Mesodermal cell (in vitro differentiated cells): ENCODE measurements around the gene MOB3A.

ENCODE experiments used
- H3K27ac ChIP-seq: 2 replicates; pipeline ENCODE4 v1.7.0; 2013; ENCODE audit warnings: mild to moderate bottlenecking, low read depth, low read length, moderate library complexity; ENCODE audit not compliant: severe bottlenecking
- H3K36me3 ChIP-seq: 2 replicates; pipeline ENCODE4 v1.7.1; 2013; ENCODE audit warnings: mild to moderate bottlenecking, low read length, moderate library complexity; ENCODE audit not compliant: control insufficient read depth, insufficient read depth
- H3K4me1 ChIP-seq: one replicate; pipeline ENCODE4 v1.7.1; 2013; ENCODE audit warnings: mild to moderate bottlenecking, low read length; ENCODE audit not compliant: insufficient read depth, control insufficient read depth, poor library complexity, severe bottlenecking
- H3K4me3 ChIP-seq: 2 replicates; pipeline ENCODE4 v1.7.0; 2013; ENCODE audit warnings: low read length, control low read depth, mild to moderate bottlenecking; ENCODE audit not compliant: insufficient read depth, poor library complexity, severe bottlenecking; ENCODE audit errors: extremely low read depth
- H3K9me3 ChIP-seq: 2 replicates; pipeline ENCODE4 v1.7.1; 2013; ENCODE audit warnings: mild to moderate bottlenecking, low read length, moderate library complexity; ENCODE audit not compliant: control insufficient read depth
- WGBS, 2 experiments: methylation state at CpG; one replicate each; pipeline ENCODE4 v1.1.5; 2013; ENCODE audit warnings: missing lambda C conversion rate in 2 of 2; ENCODE audit not compliant: insufficient coverage in 2 of 2; 5-methylcytosine and 5-hydroxymethylcytosine counted together

The MOB3A gene

DNA sequence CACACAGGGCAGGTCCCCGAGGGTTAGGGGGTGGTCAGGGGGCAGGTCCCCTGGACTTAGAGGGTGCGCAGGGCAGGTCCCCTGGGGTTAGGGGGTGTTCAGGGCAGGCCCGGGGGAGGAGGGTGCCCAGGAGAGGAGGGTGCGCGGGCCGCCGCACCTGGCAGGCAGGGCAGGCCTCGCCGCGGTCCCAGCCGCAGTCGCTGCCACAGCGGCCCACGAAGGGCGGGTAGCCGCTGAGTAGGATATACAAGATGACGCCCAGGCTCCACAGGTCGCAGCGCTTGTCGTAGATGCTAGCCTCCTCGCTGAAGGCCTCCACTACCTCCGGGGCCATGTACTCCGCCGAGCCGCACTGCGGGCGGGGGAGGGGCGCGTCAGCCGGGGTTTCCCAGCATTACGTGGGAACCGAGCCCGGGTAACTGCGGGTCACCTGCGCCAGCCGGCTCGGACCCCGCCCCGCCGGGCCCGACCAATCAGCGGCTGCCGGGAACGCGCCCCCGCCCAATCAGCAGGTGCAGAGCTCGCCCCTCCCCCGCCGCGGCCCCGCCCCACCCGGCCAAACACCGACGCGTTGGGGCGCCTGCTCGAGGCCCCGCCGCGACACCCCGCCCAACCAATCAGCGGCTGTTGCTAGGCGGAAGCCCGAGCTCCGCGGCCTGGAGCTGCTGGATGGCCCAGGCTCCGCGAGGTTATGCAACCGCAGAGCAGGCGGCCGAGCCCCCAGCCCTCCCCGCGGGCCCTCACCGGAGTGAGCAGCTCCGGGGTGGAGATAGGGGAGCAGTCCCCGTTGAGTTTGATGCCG lies 54.2 kb downstream of the MOB3A start:
- H3K36me3 ChIP-seq: peaks cover 56% of the 10 kb centered on the region
- 34 to 37% methylated on average over 61 to 67 of the region's 77 CpGs for WGBS, 2 experiments
- H3K4me3 ChIP-seq: no peak overlapping the region
- H3K4me1 ChIP-seq: peaks cover 19% of the 10 kb centered on the region
- H3K9me3 ChIP-seq: no peaks in the 10 kb centered on the region
- H3K27ac ChIP-seq: peak overlapping the region; percentile 16

DNA sequence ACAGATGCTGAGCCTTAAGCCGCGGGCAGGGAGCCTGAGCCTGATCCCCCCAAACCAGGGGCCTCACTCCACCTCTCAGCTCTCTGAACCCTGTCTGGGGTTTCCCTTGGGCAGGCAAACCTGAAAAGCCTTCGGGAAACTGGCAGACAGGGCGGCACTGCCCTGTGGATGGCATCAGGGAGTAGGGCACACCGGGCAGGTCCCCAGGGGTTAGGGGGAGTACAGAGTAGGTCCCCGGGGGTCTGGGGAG lies 54.8 kb downstream of the MOB3A start:
- Histone ChIP-seq H3K27ac (no peak overlapping the region), H3K4me1 (peaks cover 19% of the 10 kb centered on the region), H3K4me3 (no peak overlapping the region), H3K9me3 (no peaks in the 10 kb centered on the region), H3K36me3 (peaks cover 51% of the 10 kb centered on the region)
- WGBS, 2 experiments: 94 to 96% methylated on average over 5 of the region's 6 CpGs

DNA sequence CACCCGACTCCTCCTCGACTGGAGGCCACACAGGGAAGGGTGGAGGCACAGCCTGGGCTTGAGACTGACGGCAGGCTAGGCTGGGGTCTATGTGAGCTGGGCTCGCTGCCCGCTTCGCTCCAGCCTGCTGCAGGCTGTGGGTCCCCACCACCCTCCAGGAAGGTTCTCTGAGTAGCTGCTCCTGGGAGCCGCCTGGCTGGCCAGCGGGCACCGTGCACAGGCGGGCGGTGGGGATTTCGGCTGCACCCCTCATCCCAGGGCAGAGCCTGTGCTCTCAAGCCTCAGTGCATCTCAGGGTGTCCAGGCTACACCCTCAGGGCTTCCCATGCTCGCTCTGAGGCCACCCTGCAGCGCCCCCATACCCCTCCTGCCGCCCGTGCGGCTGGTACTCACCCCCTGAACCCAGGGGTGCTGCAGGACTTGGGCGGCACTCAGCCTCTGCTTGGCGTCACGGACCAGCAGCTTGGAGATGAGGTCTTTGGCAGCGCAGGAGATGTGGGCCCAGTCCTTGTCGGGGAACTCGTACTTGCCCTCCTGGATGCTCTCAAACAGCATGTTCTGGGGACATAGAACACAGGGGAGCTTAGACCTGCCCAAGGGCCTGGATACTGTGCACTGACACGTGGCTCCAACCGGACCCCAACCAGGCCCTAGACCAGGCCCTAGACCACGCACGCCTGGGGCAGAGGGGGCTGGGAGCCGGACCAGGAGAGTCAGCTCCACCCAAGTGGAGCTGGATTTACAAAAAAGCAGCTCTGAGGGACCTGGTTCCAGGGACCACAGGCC lies 55.3 kb downstream of the MOB3A start:
- Histone ChIP-seq H3K9me3 (peaks cover 1% of the 10 kb centered on the region), H3K27ac (no peak overlapping the region), H3K4me3 (no peak overlapping the region), H3K36me3 (peaks cover 46% of the 10 kb centered on the region), H3K4me1 (peaks cover 19% of the 10 kb centered on the region)
- 93 to 99% methylated on average over 22 to 28 of the region's 28 CpGs for WGBS, 2 experiments

DNA sequence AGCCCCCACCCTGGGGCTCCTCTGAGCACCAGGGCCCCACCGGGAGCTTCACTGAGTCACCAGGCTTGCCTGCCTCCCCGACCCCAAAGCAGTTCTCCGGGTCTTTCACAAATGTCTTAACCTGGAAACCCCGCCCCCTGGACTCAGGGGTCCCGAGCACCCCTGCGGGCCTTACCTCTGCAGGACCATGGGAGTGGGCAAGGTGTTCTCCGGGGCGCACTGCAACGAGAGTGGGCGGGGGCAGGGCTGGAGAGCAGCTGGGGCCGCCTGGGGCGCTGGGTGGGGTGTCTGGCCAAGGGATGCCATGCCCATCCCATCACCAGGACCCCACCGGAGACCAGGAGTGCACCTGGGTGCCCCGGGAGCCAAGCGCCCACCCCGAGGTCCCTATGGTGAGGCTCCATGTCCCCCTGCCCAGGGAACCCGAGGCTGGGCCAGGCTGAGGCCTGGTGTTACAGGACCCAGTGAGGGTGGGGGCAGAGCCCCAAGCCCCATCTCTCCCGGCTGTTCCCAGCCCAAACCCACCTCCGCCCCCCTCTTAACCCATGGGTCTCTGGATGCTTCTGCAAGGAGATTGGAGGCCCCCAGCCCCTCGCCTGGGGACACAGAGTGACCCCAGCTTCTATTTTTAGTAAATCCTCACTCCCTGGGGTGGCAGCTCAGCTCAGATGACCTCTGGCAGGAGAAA lies 56.0 kb downstream of the MOB3A start:
- 94 to 97% methylated on average over 16 to 19 of the region's 20 CpGs for WGBS, 2 experiments
- peaks cover 8% of the 10 kb centered on the region for H3K9me3 ChIP-seq
- H3K4me1 ChIP-seq: peaks cover 14% of the 10 kb centered on the region
- no peak overlapping the region for H3K4me3 ChIP-seq
- peaks cover 43% of the 10 kb centered on the region for H3K36me3 ChIP-seq
- H3K27ac ChIP-seq: no peak overlapping the region

DNA sequence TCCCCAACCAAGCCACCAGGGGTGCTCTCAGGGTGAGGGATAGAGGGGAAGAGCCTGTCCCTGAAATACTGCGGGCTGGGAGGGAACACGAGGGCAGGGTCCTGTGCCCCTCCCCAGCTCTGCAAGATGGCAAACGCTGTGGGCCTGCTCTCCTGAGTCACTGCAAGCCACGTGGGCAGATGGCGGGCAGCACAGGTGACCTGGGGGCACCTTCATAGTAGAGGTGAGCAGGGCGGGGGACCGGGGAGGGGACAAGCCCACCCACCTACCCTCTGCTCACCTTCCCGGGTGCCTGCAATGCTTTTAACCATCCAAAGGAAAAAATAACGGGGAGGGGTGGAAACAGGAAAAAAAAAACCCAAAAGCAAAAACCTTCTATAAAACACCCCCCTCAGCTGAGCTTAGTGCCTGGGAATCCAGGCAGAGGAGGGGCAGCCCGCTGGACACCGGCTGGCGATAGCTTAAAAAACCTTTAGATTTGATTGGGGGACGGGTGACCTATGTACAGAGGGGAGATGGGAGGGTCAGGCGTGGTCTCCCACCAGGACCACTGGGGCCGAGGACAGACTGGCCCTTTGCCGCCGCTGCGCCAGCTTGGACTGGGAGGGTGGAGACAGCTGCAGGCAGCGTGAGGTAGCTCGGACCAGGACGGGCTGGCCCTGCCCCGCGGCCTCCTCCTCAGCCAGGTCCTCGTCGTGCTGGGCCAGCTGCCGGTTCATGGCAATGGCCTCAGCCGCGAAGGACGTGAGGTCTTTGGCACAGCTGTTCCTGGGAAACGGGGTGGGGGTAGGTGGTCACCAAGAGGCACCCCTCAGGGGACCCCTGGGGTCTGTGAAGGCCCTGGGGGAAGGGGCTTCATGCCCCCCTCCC lies 56.8 kb downstream of the MOB3A start:
- 96 to 98% methylated on average over 13 to 20 of the region's 30 CpGs for WGBS, 2 experiments
- Histone ChIP-seq H3K4me3 (no peak overlapping the region), H3K9me3 (peaks cover 9% of the 10 kb centered on the region), H3K4me1 (peaks cover 14% of the 10 kb centered on the region), H3K27ac (no peak overlapping the region), H3K36me3 (peaks cover 43% of the 10 kb centered on the region)

DNA sequence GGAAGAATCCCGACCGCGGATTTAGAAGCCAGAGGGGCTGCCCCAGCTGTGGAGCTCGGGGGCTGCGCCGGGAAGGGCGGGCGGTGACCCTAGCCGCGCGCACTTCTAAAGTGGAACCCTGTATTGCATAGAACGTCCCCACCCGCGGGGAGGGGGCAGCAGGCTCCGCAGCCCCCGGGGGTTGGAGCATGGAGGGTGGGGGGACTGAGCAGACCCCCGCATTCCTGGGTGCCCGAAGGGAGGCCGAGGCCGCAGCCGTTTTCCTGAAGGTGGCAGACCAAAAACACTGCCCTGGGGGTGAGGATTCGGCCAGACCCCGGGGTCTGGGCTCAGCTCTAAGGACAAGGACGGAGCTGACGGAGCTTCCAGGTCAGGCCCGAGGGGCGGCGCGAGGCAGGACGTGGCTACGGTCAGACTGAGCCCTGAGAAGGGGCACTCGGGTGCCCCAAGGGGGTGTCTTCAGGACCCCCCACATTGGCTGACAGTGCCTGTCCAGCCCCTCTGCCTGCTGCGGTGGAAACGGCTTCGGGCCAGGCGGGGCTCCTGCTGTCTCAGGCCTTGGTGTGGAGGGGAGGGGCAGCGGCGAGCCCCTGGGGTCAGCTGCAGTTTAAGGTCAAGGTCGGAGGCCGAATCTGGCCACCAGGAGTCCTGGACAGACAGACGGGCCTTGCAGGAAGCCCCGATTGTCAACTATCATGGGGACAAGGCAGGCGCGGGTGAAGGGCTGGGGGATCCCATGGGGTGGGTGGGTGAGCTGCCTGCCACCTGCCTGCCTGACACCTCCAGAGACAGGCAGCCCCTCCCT lies 57.6 kb downstream of the MOB3A start:
- Histone ChIP-seq H3K27ac (no peak overlapping the region), H3K9me3 (peaks cover 9% of the 10 kb centered on the region), H3K36me3 (peaks cover 43% of the 10 kb centered on the region), H3K4me1 (peaks cover 14% of the 10 kb centered on the region), H3K4me3 (no peak overlapping the region)
- 96% methylated on average over 35 to 40 of the region's 44 CpGs for WGBS, 2 experiments

DNA sequence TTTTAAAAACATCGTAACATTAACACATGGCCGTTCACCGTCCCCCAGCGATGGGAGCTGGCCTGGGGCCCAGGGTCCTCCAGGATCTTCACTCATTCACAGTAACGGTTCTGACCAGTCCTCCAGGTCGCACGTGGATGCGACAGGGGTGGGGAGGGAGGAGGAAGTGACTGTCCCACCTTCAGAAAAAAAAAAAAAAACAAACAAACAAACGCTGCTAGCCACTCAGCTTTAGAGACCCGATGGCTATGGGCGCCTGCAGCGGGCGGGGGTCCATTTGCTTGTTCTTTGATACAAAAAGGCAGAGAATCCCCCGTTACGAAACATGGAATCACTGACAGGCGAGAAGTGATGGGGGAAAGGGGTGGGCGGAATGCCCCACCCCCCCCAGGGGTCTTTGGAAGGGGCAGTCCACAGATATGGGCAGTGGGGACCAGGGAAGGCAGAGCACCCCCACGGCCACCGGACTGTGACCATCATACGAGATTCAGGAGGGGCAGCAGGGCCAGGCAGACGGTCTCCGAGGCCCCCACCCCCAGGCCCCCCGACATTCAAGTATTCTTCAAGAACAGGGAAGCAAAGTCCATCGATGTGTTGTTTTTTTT lies 58.4 kb downstream of the MOB3A start:
- Histone ChIP-seq H3K4me3 (no peak overlapping the region), H3K4me1 (peaks cover 14% of the 10 kb centered on the region), H3K27ac (no peak overlapping the region), H3K36me3 (peaks cover 40% of the 10 kb centered on the region), H3K9me3 (peaks cover 9% of the 10 kb centered on the region)
- WGBS, 2 experiments: 94 to 97% methylated on average over 11 to 13 of the region's 24 CpGs

DNA sequence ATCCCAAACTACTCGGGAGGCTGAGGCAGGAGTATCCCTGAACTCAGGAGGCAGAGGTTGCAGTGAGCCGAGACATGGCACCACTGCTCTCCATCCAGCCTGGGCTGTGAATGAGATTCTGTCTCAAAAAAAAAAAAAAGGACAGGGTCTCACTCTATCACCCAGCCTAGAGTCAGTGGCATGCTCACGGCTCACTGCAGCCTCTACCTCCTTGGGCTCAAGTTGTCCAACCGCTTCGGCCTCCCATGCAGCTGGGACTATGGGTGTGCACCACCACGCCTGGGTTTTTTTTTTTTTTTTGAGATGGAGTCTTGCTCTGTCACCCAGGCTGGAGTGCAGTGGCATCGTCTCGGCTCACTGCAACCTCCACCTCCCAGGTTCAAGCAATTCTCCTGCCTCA lies 59.7 kb downstream of the MOB3A start:
- WGBS, 2 experiments: 90 to 98% methylated on average over 2 to 6 of the region's 8 CpGs
- H3K4me1 ChIP-seq: peaks cover 8% of the 10 kb centered on the region
- H3K9me3 ChIP-seq: peaks cover 9% of the 10 kb centered on the region
- no peak overlapping the region for H3K27ac ChIP-seq
- H3K4me3 ChIP-seq: no peak overlapping the region
- peaks cover 31% of the 10 kb centered on the region for H3K36me3 ChIP-seq

DNA sequence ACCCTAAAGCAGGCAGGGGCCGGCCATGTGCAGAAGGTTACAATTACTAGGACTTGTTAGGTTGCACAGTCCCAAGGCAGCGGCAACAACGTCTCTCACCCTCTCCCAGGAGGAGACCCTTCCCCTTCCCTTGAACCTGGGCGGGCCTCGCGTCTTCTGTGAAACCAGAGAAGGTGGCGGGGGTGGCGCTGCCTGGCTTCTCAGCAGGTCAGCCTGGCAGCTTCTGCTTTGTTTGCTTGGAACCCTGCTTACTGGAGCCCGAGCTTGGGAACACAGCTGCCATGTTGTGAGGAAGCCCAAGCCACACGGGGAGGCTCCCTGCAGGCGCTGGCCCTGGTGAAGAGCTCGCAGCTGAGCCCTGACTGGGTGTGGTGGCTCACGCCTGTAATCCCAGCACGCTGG lies 60.5 kb downstream of the MOB3A start:
- Histone ChIP-seq H3K36me3 (peaks cover 22% of the 10 kb centered on the region), H3K4me1 (peaks cover 8% of the 10 kb centered on the region), H3K4me3 (no peak overlapping the region), H3K27ac (no peak overlapping the region), H3K9me3 (peaks cover 9% of the 10 kb centered on the region)
- WGBS, 2 experiments: 87 to 91% methylated on average over 11 to 14 of the region's 14 CpGs
